ENCODE results near the gene KLHL22.
"Not testable (repeated sequence)": the region's sequence is repeated elsewhere in the genome, so short reads cannot be mapped to it uniquely, and the experiment has no call there.

The KLHL22 gene

GRCh38 chr22:20422271-20423007, 73.2 kb downstream of the KLHL22 start:
- CTCF ChIA-PET: no interaction called here
- no peak for DNase-seq (ENCODE audit: extremely low spot score)
- POLR2A ChIA-PET: no interaction called here
- TF ChIP-seq CTCF (IDR thresholded peaks at IDR 0.05; ENCODE audit: control extremely low read depth, extremely low read depth, low read depth, missing control alignments): no peak

GRCh38 chr22:20421507-20421874, 74.1 kb downstream of the KLHL22 start:
- CTCF ChIA-PET: interaction anchor here (0.7 kb wide), 1 partner anchor 35 kb away, joined by 3 read pairs; no protein-coding TSS in a partner anchor
- no peak for DNase-seq (ENCODE audit: extremely low spot score)
- TF ChIP-seq CTCF (IDR thresholded peaks at IDR 0.05; ENCODE audit: control extremely low read depth, extremely low read depth, low read depth, missing control alignments): no peak
- POLR2A ChIA-PET: no interaction called here

GRCh38 chr22:20420157-20420842, 75.3 kb downstream of the KLHL22 start:
- POLR2A ChIA-PET: no interaction called here
- no peak for DNase-seq (ENCODE audit: extremely low spot score)
- TF ChIP-seq CTCF (IDR thresholded peaks at IDR 0.05; ENCODE audit: control extremely low read depth, extremely low read depth, low read depth, missing control alignments): no peak
- CTCF ChIA-PET: interaction anchor here (1.4 kb wide), 1 partner anchor 21 kb away, joined by 5 read pairs; no protein-coding TSS in a partner anchor

GRCh38 chr22:20419664-20419951, 76.0 kb downstream of the KLHL22 start:
- ChIA-PET POLR2A (no interaction called here), CTCF (interaction anchor here (1.4 to 2.3 kb wide), 3 partner anchors 22 to 152 kb away, joined by 5 to 42 read pairs (median 8); no protein-coding TSS in a partner anchor)
- no peak for TF ChIP-seq CTCF (IDR thresholded peaks at IDR 0.05; ENCODE audit: control extremely low read depth, extremely low read depth, low read depth, missing control alignments)
- DNase-seq (ENCODE audit: extremely low spot score): no peak

DNA sequence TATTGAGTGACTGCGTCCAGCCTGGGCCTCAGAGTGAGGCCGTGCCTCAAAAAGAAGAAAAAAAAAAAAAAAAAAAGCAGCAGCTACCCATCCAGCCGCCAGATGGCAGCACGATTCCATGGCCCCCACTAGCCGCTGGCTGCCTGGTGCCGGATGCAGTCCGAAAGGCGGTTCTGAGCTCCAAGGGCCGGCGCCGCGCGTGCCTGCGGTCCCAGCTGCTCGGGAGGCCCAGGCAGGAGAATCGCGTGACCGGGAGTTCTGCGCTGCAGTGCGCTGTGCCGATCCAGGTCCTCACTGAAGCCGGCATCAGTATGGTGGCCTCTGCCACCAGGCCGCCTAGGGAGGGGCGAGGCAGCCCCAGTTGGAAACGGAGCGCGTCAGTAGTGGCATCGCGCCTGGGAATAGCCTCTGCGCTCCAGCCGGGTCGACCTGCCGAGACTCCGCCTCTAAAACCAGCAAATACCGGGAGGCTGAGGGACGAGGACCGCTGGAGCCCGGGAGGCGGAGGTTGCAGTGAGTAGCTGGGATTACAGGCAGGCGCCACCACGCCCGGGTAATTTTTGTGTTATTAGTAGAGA, 77.3 kb downstream of the KLHL22 start:
- peak; percentile 72 for TF ChIP-seq CTCF (IDR thresholded peaks at IDR 0.05; ENCODE audit: control extremely low read depth, extremely low read depth, low read depth, missing control alignments)
- CTCF ChIA-PET: interaction anchor here (0.5 to 2.8 kb wide), 24 partner anchors 10 to 366 kb away, joined by 3 to 42 read pairs (median 4); partner anchors contain the start of gene ZNF74
- DNase-seq (ENCODE audit: extremely low spot score): peak; percentile 86
- POLR2A ChIA-PET: interaction anchor here (0.6 kb wide), 1 partner anchor 645 kb away, joined by 3 read pairs; no protein-coding TSS in a partner anchor

DNA sequence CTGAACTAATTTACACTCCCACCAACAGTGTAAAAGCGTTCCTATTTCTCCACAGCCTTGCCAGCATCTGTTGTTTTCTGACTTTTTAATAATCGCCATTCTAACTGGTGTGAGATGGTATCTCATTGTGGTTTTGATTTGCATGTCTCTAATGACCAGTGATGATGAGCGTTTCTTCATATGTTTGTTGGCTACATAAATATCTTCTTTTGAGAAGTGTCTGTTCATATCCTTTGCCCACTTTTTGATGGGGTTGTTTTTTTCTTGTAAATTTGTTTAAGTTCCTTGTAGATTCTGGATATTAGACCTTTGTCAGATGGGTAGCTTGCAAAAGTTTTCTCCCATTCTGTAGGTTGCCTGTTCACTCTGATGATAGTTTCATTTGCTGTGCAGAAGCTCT, 79.9 kb downstream of the KLHL22 start:
- CTCF ChIA-PET; POLR2A ChIA-PET; DNase-seq (ENCODE audit: extremely low spot score): not testable (repeated sequence)

DNA sequence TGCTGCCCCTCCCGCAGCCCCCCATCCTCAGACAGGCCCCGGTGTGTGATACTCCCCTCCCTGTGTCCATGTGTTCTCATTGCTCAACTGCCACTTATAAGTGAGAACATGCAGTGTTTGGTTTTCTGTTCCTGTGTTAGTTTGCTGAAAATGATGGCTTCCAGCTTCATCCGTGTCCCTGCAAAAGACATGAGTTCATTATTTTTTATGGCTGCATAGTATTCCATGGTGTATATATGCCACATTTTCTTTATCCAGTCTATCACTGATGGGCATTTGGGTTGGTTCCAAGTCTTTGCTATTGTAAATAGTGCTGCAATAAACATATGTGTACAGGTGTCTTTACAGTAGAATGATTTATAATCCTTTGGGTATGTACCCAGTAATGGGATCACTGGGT, 80.4 kb downstream of the KLHL22 start:
- CTCF ChIA-PET; DNase-seq (ENCODE audit: extremely low spot score); POLR2A ChIA-PET: not testable (repeated sequence)
